HL-60 (cell line): ENCODE data around the gene FANCC.

Source experiments
- CTCF ChIP-seq: IDR thresholded peaks from one replicate; pipeline ENCODE4 v1.5.1; 2011; ENCODE audit warnings: low read length, control low read depth, inconsistent platforms; ENCODE audit not compliant: insufficient read depth
- GABPA ChIP-seq: IDR thresholded peaks from 2 replicates; pipeline ENCODE4 v1.6.1; 2012; ENCODE audit warnings: low read depth
- POLR2AphosphoS5 ChIP-seq: IDR thresholded peaks from 2 replicates; pipeline ENCODE4 v1.6.1; 2012; ENCODE audit warnings: low read depth
- REST ChIP-seq: IDR thresholded peaks from 2 replicates; pipeline ENCODE4 v1.6.1; 2012; ENCODE audit warnings: low read depth; ENCODE audit not compliant: insufficient replicate concordance
- SPI1 ChIP-seq: IDR thresholded peaks from 2 replicates; pipeline ENCODE4 v1.6.1; 2012; ENCODE audit warnings: low read depth, mild to moderate bottlenecking, borderline replicate concordance

GRCh38 chr9:95140821-95141220 is 176.7 kb downstream of the FANCC start:
- TF ChIP-seq CTCF, result no peak
- TF ChIP-seq GABPA, result no peak
- no peak for TF ChIP-seq POLR2AphosphoS5
- TF ChIP-seq REST, result no peak
- no peak for TF ChIP-seq SPI1
